GM19025 (cell line): ENCODE data around the gene POMT1.
"Not testable (repeated sequence)": the region's sequence is repeated elsewhere in the genome, so short reads cannot be mapped to it uniquely, and the experiment has no call there.

Source experiments
- ATAC-seq: cut with Tn5 transposase; IDR thresholded peaks from one replicate; pipeline ENCODE4 v1.9.1; 2021; ENCODE audit warnings: mild to moderate bottlenecking, low read depth, moderate library complexity; ENCODE audit not compliant: unreplicated experiment

The POMT1 gene

GRCh38 chr9:131502781-131503625 lies at the start of gene POMT1:
TSS of gene POMT1 (plus strand) at chr9:131502918. CDS start at chr9:131504219, 1,301 bp downstream.
- peak; percentile 77 for ATAC-seq

GRCh38 chr9:131454028-131454427 lies 48.7 kb upstream of the POMT1 start:
- ATAC-seq, result no peak

- not testable (repeated sequence) for ATAC-seq
Measured at GRCh38 chr9:131455655-131456054, 47.1 kb upstream of the POMT1 start.

GRCh38 chr9:131457746-131458145 lies 45.0 kb upstream of the POMT1 start:
- ATAC-seq, result no peak

- no peak for ATAC-seq
Measured at GRCh38 chr9:131459056-131459455, 43.7 kb upstream of the POMT1 start.

- no peak for ATAC-seq
Measured at GRCh38 chr9:131461166-131461565, 41.6 kb upstream of the POMT1 start.

- no peak for ATAC-seq
Measured at GRCh38 chr9:131464354-131465000, 38.2 kb upstream of the POMT1 start.

GRCh38 chr9:131465401-131465800 lies 37.3 kb upstream of the POMT1 start:
- no peak for ATAC-seq

- no peak for ATAC-seq
Measured at GRCh38 chr9:131467214-131467935, 35.3 kb upstream of the POMT1 start.

GRCh38 chr9:131468031-131468430 lies 34.7 kb upstream of the POMT1 start:
- no peak for ATAC-seq

- ATAC-seq, result no peak
Measured at GRCh38 chr9:131469356-131469755, 33.4 kb upstream of the POMT1 start.

GRCh38 chr9:131469951-131470350 lies 32.8 kb upstream of the POMT1 start:
- ATAC-seq, result no peak

- ATAC-seq, result no peak
Measured at GRCh38 chr9:131470581-131470991, 32.1 kb upstream of the POMT1 start.

- not testable (repeated sequence) for ATAC-seq
Measured at GRCh38 chr9:131472085-131472484, 30.6 kb upstream of the POMT1 start.

- no peak for ATAC-seq
Measured at GRCh38 chr9:131473198-131473885, 29.4 kb upstream of the POMT1 start.

GRCh38 chr9:131473891-131474290 lies 28.8 kb upstream of the POMT1 start:
- no peak for ATAC-seq

GRCh38 chr9:131474711-131475110 lies 28.0 kb upstream of the POMT1 start:
- ATAC-seq, result no peak

GRCh38 chr9:131475111-131475955 lies 27.4 kb upstream of the POMT1 start:
- no peak for ATAC-seq

GRCh38 chr9:131475956-131476776 lies 26.6 kb upstream of the POMT1 start:
- no peak for ATAC-seq
